ENCODE results near the gene ST8SIA2.

Gene ST8SIA2

GRCh38 chr15:92499731-92500530 is 106.2 kb downstream of the ST8SIA2 start:
- no peak for DNase-seq

GRCh38 chr15:92502336-92502735 is 108.7 kb downstream of the ST8SIA2 start:
- DNase-seq: no peak

- DNase-seq: no peak
Measured at GRCh38 chr15:92502930-92503857, 109.5 kb downstream of the ST8SIA2 start.

- DNase-seq: no peak
Measured at GRCh38 chr15:92503889-92504288, 110.2 kb downstream of the ST8SIA2 start.

- DNase-seq: no peak
Measured at GRCh38 chr15:92505611-92506010, 111.9 kb downstream of the ST8SIA2 start.

- DNase-seq: no peak
Measured at GRCh38 chr15:92506506-92506905, 112.8 kb downstream of the ST8SIA2 start.

GRCh38 chr15:92510163-92510882 is 116.6 kb downstream of the ST8SIA2 start:
- DNase-seq: no peak
